Ecto neural progenitor cell (in vitro differentiated cells): ENCODE measurements around the gene DLG1.
"Not testable (repeated sequence)": the region's sequence is repeated elsewhere in the genome, so short reads cannot be mapped to it uniquely, and the experiment has no call there.

ENCODE experiments used
- DNase-seq: peaks from one replicate; pipeline ENCODE4 v3.0.0-alpha.2; 2018; ENCODE audit warnings: low spot score

Gene DLG1

DNA sequence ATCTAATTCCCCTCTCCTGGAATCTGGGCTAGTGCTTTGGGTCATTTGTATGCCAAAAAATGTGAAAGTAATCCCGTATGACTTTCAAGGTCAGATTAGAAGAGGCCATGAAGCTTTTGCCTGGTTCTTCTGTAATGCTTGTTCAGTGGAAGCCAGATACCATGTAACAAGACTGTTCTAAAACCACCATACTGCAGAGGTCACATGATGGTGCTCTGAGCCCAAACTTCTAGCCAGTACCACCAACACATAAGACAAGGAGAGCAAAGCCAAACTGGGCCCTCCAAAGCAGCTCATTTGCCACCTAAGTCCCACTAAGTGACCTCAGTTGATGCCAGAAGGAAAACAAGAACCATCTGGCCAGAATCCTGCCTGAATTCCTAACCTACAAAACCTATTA lies 204.5 kb downstream of the DLG1 start:
- DNase-seq: no peak

DNA sequence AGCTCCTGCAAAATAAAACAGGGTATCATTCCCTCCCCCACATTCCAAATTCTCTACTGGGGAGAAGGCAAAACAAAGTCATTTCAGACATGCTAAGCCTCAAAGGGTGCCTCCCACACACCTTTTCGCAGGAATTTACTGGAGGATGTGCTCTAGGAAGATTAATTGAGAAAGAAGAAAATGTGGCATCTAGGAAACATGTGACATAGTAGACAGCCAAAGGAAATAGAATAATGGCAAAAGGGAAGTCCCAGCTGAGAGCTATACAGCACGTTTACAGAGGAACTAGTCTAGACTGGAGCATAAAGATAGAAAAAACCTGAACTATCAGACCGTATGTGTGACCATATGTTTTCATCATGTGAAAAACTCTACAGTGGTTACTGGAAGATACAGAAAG lies 210.0 kb downstream of the DLG1 start:
- no peak for DNase-seq

DNA sequence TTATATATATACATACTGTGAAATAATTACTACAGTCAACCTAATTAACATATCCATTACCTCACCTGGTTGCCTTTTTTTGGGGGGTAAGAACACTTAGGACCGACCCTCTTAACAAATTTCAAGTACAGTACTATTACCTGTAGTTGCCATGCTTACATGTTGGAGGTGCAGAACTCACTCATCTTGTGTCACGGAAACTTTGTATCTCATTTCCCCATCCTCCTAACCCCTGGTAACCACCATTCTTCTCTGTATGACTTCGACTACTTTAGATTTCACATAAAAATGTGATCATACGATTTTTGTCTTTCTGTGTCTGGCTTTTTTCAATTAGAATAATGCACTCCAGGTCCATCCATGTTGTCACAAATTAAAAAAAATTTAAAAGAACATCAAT lies 213.3 kb downstream of the DLG1 start:
- DNase-seq: no peak

DNA sequence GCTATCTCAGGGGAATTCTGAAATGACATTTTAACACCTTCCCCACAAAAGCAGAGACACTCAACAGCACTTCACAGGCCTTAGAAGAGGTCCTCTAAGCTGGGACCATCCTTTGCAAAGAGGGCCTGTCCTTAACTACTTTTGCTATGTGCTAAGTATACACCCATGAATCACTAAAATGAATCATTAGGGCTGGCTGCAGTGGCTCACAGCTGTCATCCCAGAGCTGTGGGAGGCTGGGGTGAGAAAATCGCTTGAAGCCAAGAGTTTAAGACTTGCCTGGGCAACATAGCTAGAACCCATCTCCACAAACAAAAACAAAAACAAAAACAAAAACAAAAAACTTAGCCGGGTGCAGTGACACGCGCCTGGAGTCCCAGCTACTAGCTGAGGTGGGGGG lies 214.9 kb downstream of the DLG1 start:
- DNase-seq: no peak

GRCh38 chr3:197082871-197083270 lies 215.5 kb downstream of the DLG1 start:
- no peak for DNase-seq

- no peak for DNase-seq
Observed at GRCh38 chr3:197080344-197080743, 218.1 kb downstream of the DLG1 start.

GRCh38 chr3:197076415-197076814 lies 222.0 kb downstream of the DLG1 start:
- DNase-seq: no peak

- no peak for DNase-seq
Observed at GRCh38 chr3:197068077-197068476, 230.3 kb downstream of the DLG1 start.

GRCh38 chr3:197064771-197065170 lies 233.6 kb downstream of the DLG1 start:
- DNase-seq: no peak

GRCh38 chr3:197062446-197062845 lies 236.0 kb downstream of the DLG1 start:
- no peak for DNase-seq

GRCh38 chr3:197051637-197052036 lies 246.8 kb downstream of the DLG1 start:
- not testable (repeated sequence) for DNase-seq

- no peak for DNase-seq
Observed at GRCh38 chr3:197050511-197050910, 247.9 kb downstream of the DLG1 start.

GRCh38 chr3:197042539-197042938 lies 255.9 kb downstream of the DLG1 start:
- no peak for DNase-seq

GRCh38 chr3:197041875-197042488 lies 256.4 kb downstream of the DLG1 start:
- no peak for DNase-seq

DNA sequence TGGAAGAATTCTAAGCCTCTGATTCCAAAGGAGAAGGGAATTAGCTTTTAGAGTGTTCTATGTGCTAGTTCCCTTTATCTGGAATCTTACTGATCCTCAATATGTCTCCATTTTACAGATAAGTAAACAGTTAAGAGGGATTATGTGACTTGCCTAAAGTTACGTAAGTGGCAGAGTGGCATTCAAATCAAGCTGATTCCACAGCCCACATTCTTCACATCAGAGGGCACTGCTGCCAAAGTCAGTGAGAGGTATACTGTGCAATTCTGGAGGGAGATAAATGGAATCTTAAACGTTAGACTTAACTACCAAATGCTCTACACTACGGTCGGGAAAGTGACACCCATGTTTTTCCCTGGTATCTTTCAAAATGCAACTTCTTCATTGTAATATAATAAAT lies 257.8 kb downstream of the DLG1 start:
- no peak for DNase-seq

DNA sequence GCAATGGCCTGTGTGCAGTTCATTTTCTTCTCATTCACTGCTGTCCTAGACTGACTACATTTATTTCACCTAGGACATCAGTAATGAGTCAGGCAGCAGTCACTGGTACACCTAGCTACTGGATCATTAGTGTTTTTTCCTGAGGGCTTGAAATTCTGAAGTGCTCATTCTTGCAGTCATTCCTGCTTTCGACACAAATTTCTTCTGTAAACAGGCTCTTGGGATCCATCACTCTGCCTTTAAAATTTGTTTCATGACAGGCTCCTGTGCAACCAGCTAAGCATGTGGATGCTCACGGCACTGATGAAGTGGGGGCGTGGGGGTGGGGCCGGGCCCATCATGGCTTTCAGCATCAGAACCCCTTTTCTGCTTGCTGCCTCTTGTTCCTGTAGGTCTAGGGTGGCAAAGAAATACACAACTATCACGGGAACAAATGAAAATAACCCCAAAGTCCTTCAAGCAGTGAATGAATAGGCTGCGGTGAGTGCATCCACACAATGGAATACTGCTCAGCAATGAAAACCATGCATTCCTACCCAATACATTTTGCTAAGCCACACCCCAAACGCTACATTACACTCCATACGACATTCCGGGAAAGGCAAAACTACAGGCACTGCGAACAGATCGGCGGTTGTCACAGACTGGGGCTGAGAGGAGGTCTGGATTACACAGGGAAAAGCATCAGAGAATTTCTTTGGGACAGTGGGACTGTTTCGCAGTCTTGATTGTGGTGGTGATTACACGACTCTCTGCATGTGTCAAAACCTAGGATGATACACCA lies 259.5 kb downstream of the DLG1 start:
- DNase-seq: no peak

- DNase-seq: no peak
Observed at GRCh38 chr3:197035577-197035976, 262.8 kb downstream of the DLG1 start.

DNA sequence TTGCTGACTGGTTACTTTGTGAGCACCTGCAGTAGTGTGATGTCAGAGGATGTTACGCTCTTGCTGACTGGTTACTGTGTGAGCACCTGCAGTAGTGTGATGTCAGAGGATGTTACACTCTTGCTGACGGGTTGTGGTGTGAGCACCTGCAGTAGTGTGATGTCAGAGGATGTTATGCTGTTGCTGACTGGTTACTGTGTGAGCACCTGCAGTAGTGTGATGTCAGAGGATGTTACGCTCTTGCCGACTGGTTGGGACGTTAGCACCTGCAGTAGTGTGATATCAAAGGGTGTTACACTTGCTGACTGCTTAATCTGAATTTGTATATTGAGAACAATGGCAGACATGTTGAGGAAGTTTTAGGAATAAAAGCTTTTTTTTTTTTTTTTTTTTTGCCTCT lies 263.6 kb downstream of the DLG1 start:
- DNase-seq: not testable (repeated sequence)

- not testable (repeated sequence) for DNase-seq
Observed at GRCh38 chr3:197033764-197034163, 264.6 kb downstream of the DLG1 start.

- DNase-seq: no peak
Observed at GRCh38 chr3:197031315-197032285, 266.8 kb downstream of the DLG1 start.

GRCh38 chr3:197030379-197031314 lies 267.8 kb downstream of the DLG1 start:
- no peak for DNase-seq
